Mucosa of stomach (tissue), 1 donor: ENCODE results near the gene MNDA.
"Not testable (repeated sequence)": the region's sequence is repeated elsewhere in the genome, so short reads cannot be mapped to it uniquely, and the experiment has no call there.

Experiments used
- H3K27me3 ChIP-seq: one replicate; pipeline ENCODE4 v1.7.0; 2013; ENCODE audit warnings: mild to moderate bottlenecking, low read length; ENCODE audit not compliant: control insufficient read depth, insufficient read depth
- H3K36me3 ChIP-seq: one replicate; pipeline ENCODE4 v1.7.0; 2013; ENCODE audit warnings: low read length; ENCODE audit not compliant: control insufficient read depth, insufficient read depth
- H3K4me1 ChIP-seq: one replicate; pipeline ENCODE4 v1.7.0; 2013; ENCODE audit warnings: mild to moderate bottlenecking, low read length; ENCODE audit not compliant: control insufficient read depth, insufficient read depth
- H3K4me3 ChIP-seq: one replicate; pipeline ENCODE4 v1.7.0; 2013; ENCODE audit warnings: low read length
- H3K9ac ChIP-seq: one replicate; pipeline ENCODE4 v1.7.0; 2013; ENCODE audit warnings: mild to moderate bottlenecking, low read length, moderate library complexity
- H3K9me3 ChIP-seq: one replicate; pipeline ENCODE4 v1.7.0; 2013; ENCODE audit warnings: mild to moderate bottlenecking, low read length, moderate library complexity; ENCODE audit not compliant: control insufficient read depth
- donor health status: Pancreatic carcinoma.

MNDA gene

GRCh38 chr1:158840236-158840635 is 9.1 kb downstream of the MNDA start:
- Histone ChIP-seq H3K9ac (no peak overlapping the region), H3K4me1 (no peaks in the 10 kb centered on the region)

GRCh38 chr1:158864595-158864994 is 33.4 kb downstream of the MNDA start:
- Histone ChIP-seq H3K4me3 (no peak overlapping the region), H3K9ac (no peak overlapping the region), H3K27me3 (no peaks in the 10 kb centered on the region), H3K9me3 (no peaks in the 10 kb centered on the region), H3K36me3 (no peaks in the 10 kb centered on the region), H3K4me1 (no peaks in the 10 kb centered on the region)

More at GRCh38 chr1:158840236-158840635, 9.1 kb downstream of the MNDA start:
- no peaks in the 10 kb centered on the region for H3K36me3 ChIP-seq
- H3K4me3 ChIP-seq: no peak overlapping the region
- H3K9me3 ChIP-seq: no peaks in the 10 kb centered on the region
- no peaks in the 10 kb centered on the region for H3K27me3 ChIP-seq

GRCh38 chr1:158870438-158870837 is 39.3 kb downstream of the MNDA start:
- H3K9me3 ChIP-seq, H3K4me3 ChIP-seq, H3K4me1 ChIP-seq, H3K36me3 ChIP-seq, H3K9ac ChIP-seq, H3K27me3 ChIP-seq: not testable (repeated sequence)

- Histone ChIP-seq H3K9ac (no peak overlapping the region), H3K4me3 (no peak overlapping the region), H3K4me1 (no peaks in the 10 kb centered on the region), H3K27me3 (no peaks in the 10 kb centered on the region), H3K36me3 (no peaks in the 10 kb centered on the region), H3K9me3 (no peaks in the 10 kb centered on the region)
Observed at GRCh38 chr1:158873141-158873540, 42.0 kb downstream of the MNDA start.

GRCh38 chr1:158893654-158894053 is 62.5 kb downstream of the MNDA start:
- H3K36me3 ChIP-seq: no peaks in the 10 kb centered on the region
- no peaks in the 10 kb centered on the region for H3K4me1 ChIP-seq
- no peaks in the 10 kb centered on the region for H3K27me3 ChIP-seq
- no peak overlapping the region for H3K9ac ChIP-seq
- no peaks in the 10 kb centered on the region for H3K9me3 ChIP-seq
- H3K4me3 ChIP-seq: no peak overlapping the region

- no peaks in the 10 kb centered on the region for H3K36me3 ChIP-seq
Observed at GRCh38 chr1:158898722-158899121, 67.6 kb downstream of the MNDA start.

More at GRCh38 chr1:158898722-158899121, 67.6 kb downstream of the MNDA start:
- H3K27me3 ChIP-seq: no peaks in the 10 kb centered on the region
- no peaks in the 10 kb centered on the region for H3K4me1 ChIP-seq
- H3K9me3 ChIP-seq: no peaks in the 10 kb centered on the region
- H3K4me3 ChIP-seq: no peak overlapping the region
- H3K9ac ChIP-seq: no peak overlapping the region
